CD4-positive, CD25-positive, alpha-beta regulatory T cell (primary cell): ENCODE data around the gene RFESD. TPM values are rescaled to one million over a fixed set of nuclear protein-coding genes. Genes with fewer than 3 reads are reported as not detected.

Source experiments
- ATAC-seq, 2 donors: fragments of 150-1000 bp; cut with Tn5 transposase; one replicate each; pipeline ENCODE4 v1.10.0; 2021; ENCODE audit warnings: low read depth in 2 of 2, moderate number of reproducible peaks in 2 of 2, moderate library complexity in 1 of 2
- DNase-seq, 3 donors: peaks; one replicate each; pipeline versions ENCODE4 v3.0.0 to v3.0.0-alpha.2; 2012 to 2022; ENCODE audit warnings: mixed read lengths in 1 of 3
- H3K27ac ChIP-seq: one replicate; pipeline ENCODE4 v1.7.0; 2013; ENCODE audit warnings: mild to moderate bottlenecking, low read length; ENCODE audit not compliant: insufficient read depth, poor library complexity, severe bottlenecking
- H3K27me3 ChIP-seq: one replicate; pipeline ENCODE4 v1.7.0; 2013; ENCODE audit warnings: low read length; ENCODE audit not compliant: control insufficient read depth, insufficient read depth
- H3K36me3 ChIP-seq: one replicate; pipeline ENCODE4 v1.7.0; 2013; ENCODE audit warnings: mild to moderate bottlenecking, low read length, moderate library complexity; ENCODE audit not compliant: control insufficient read depth, insufficient read depth
- H3K4me1 ChIP-seq: 2 replicates; pipeline ENCODE4 v1.7.0; 2013; ENCODE audit warnings: mild to moderate bottlenecking, low read length; ENCODE audit not compliant: insufficient read depth, control insufficient read depth, poor library complexity, severe bottlenecking
- H3K4me3 ChIP-seq: one replicate; pipeline ENCODE4 v1.7.0; 2013; ENCODE audit warnings: low read depth, mild to moderate bottlenecking, low read length, moderate library complexity
- H3K9me3 ChIP-seq, 2 experiments: 1 replicate in 1 of 2; 2 replicates in 1 of 2; pipeline ENCODE4 v1.7.0; 2013; ENCODE audit warnings: low read length in 2 of 2, mild to moderate bottlenecking in 1 of 2, moderate library complexity in 1 of 2; ENCODE audit not compliant: control insufficient read depth in 2 of 2
- H3K27ac Mint-ChIP-seq, 3 donors: one replicate each; pipeline ENCODE4 v1.8.0; 2020 to 2022; ENCODE audit warnings: mild to moderate bottlenecking in 3 of 3, mixed read lengths in 3 of 3, moderate library complexity in 2 of 3
- H3K27me3 Mint-ChIP-seq: one replicate; pipeline ENCODE4 v1.8.0; 2022; ENCODE audit warnings: mild to moderate bottlenecking, mixed read lengths
- H3K36me3 Mint-ChIP-seq: one replicate; pipeline ENCODE4 v1.8.0; 2020; ENCODE audit warnings: mixed read lengths
- H3K4me1 Mint-ChIP-seq, 4 donors: one replicate each; pipeline ENCODE4 v1.8.0; 2020 to 2022; ENCODE audit warnings: mixed read lengths in 4 of 4, mild to moderate bottlenecking in 1 of 4
- H3K4me3 Mint-ChIP-seq, 4 donors: one replicate each; pipeline ENCODE4 v1.8.0; 2020 to 2022; ENCODE audit warnings: mild to moderate bottlenecking in 4 of 4, mixed read lengths in 4 of 4, moderate library complexity in 3 of 4
- H3K9me3 Mint-ChIP-seq, 7 donors: one replicate each; pipeline ENCODE4 v1.8.0; 2020 to 2022; ENCODE audit warnings: mixed read lengths in 7 of 7, mild to moderate bottlenecking in 3 of 7, moderate library complexity in 2 of 7
- polyA plus RNA-seq, 4 donors: library from polyadenylated mRNA; unstranded; fragments of 300-500 nt; fragmentation: Illumina TruSeq; gene quantifications; one replicate each; pipeline ENCODE4 v1.2.3, GENCODE V29; 2021
- total RNA-seq: library from RNA; stranded (reverse); gene quantifications from one replicate; pipeline ENCODE4 v1.2.3, GENCODE V29; 2022

Gene RFESD
- total and polyA plus RNA-seq, 5 donors from 2014 or later = 2.2 to 12.1 (median 10.0) TPM

DNA sequence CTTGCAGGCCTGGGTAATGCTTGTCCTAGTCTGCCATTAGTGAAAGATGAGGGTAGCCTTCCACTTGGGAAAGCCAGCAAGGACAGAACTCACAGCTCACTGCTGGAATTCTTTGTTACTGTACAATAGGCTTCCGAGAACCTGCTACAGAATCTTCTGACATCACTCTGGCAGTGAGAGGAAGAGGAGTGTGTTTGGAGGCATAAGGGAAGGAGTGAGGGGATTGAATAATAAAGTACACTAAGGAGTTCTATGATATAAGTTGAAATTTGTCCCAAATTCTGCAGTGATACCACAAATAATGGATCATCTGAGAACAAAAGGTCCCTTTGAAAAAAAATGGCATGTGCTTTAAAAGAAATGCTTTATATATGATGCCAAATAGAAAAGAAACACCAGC lies 36.3 kb downstream of the RFESD start, which contains the start of gene SPATA9:
Gene SPATA9 (minus strand): TSS at position 101 of the 400 bp plus-strand sequence. CDS start 137 bp downstream, outside the sequence.
- peaks cover 56% of the 10 kb centered on the region for H3K27me3 Mint-ChIP-seq
- H3K4me3 Mint-ChIP-seq = peak within 1 kb of the TSS in 1 of 4 donors; percentile 55
- ATAC-seq (no peak), DNase-seq (no peak)
- Histone ChIP-seq H3K4me1 (no peaks in the 10 kb centered on the region), H3K4me3 (no peak within 1 kb of the TSS), H3K27ac (no peak within 1 kb of the TSS), H3K9me3 (no peaks in the 10 kb centered on the region), H3K27me3 (peaks cover 14% of the 10 kb centered on the region), H3K36me3 (no peaks in the 10 kb centered on the region)
- H3K9me3 Mint-ChIP-seq = peaks cover 0 to 2% (median 0%) of the 10 kb centered on the region in 7 donors
- no peaks in the 10 kb centered on the region for H3K36me3 Mint-ChIP-seq
- H3K27ac Mint-ChIP-seq = no peak within 1 kb of the TSS
- no peaks in the 10 kb centered on the region for H3K4me1 Mint-ChIP-seq

GRCh38 chr5:95684361-95684760 lies 37.8 kb downstream of the RFESD start:
- Mint-ChIP-seq H3K36me3 (no peaks in the 10 kb centered on the region), H3K27ac (no peak overlapping the region), H3K27me3 (peaks cover 56% of the 10 kb centered on the region), H3K4me3 (no peak overlapping the region), H3K9me3 (peaks cover 0 to 2% (median 0%) of the 10 kb centered on the region in 7 donors), H3K4me1 (no peaks in the 10 kb centered on the region)
- H3K4me1 ChIP-seq = no peaks in the 10 kb centered on the region
- H3K36me3 ChIP-seq = no peaks in the 10 kb centered on the region
- no peaks in the 10 kb centered on the region for H3K9me3 ChIP-seq
- ATAC-seq (no peak), DNase-seq (no peak)
- H3K27me3 ChIP-seq = peaks cover 21% of the 10 kb centered on the region
- no peak overlapping the region for H3K4me3 ChIP-seq
- H3K27ac ChIP-seq = no peak overlapping the region

DNA sequence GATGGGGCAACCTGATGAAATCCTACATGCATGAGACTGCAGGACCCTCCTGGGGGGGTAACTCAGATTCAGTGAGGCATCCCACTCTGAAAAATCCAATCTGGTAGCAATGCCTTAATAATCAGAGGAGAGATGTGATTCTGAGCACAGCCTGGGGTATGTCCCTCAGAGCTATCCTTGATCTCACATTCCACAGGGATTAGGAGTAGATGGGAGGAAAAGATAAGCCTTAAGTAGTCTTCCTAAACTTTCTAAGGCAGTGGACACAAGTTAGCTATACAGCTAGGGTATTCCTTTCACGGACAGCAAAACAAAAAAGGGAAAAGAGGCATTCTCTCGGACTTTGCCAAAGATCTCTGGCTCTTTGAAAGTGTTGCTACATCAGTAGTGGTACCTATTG lies 40.1 kb downstream of the RFESD start:
- H3K4me3 ChIP-seq = no peak overlapping the region
- H3K9me3 ChIP-seq = no peaks in the 10 kb centered on the region
- no peak overlapping the region for H3K4me3 Mint-ChIP-seq
- H3K27me3 Mint-ChIP-seq = peaks cover 45% of the 10 kb centered on the region
- H3K9me3 Mint-ChIP-seq = peaks cover 0 to 5% (median 0%) of the 10 kb centered on the region in 7 donors
- no peaks in the 10 kb centered on the region for H3K4me1 Mint-ChIP-seq
- no peak overlapping the region for H3K27ac ChIP-seq
- H3K27me3 ChIP-seq = peaks cover 18% of the 10 kb centered on the region
- no peak for DNase-seq
- ATAC-seq = no peak
- H3K36me3 Mint-ChIP-seq = no peaks in the 10 kb centered on the region
- no peaks in the 10 kb centered on the region for H3K4me1 ChIP-seq
- H3K27ac Mint-ChIP-seq = no peak overlapping the region
- H3K36me3 ChIP-seq = no peaks in the 10 kb centered on the region

GRCh38 chr5:95689680-95690079 lies 43.1 kb downstream of the RFESD start:
- peaks cover 18% of the 10 kb centered on the region for H3K27me3 ChIP-seq
- Mint-ChIP-seq H3K27ac (no peak overlapping the region), H3K4me1 (no peaks in the 10 kb centered on the region), H3K4me3 (no peak overlapping the region), H3K36me3 (no peaks in the 10 kb centered on the region), H3K27me3 (peaks cover 39% of the 10 kb centered on the region), H3K9me3 (peaks cover 0 to 5% (median 0%) of the 10 kb centered on the region in 7 donors)
- no peaks in the 10 kb centered on the region for H3K36me3 ChIP-seq
- ATAC-seq (no peak), DNase-seq (no peak)
- no peak overlapping the region for H3K27ac ChIP-seq
- no peaks in the 10 kb centered on the region for H3K4me1 ChIP-seq
- H3K4me3 ChIP-seq = no peak overlapping the region
- no peaks in the 10 kb centered on the region for H3K9me3 ChIP-seq

- Histone ChIP-seq H3K4me1 (no peaks in the 10 kb centered on the region), H3K27ac (no peak overlapping the region), H3K9me3 (no peaks in the 10 kb centered on the region), H3K4me3 (no peak overlapping the region), H3K36me3 (no peaks in the 10 kb centered on the region), H3K27me3 (peaks cover 18% of the 10 kb centered on the region)
- H3K27ac Mint-ChIP-seq = no peak overlapping the region
- H3K4me1 Mint-ChIP-seq = no peaks in the 10 kb centered on the region
- H3K36me3 Mint-ChIP-seq = no peaks in the 10 kb centered on the region
- no peak overlapping the region for H3K4me3 Mint-ChIP-seq
- H3K27me3 Mint-ChIP-seq = peaks cover 34% of the 10 kb centered on the region
- ATAC-seq (no peak), DNase-seq (no peak)
- H3K9me3 Mint-ChIP-seq = peaks cover 0 to 5% (median 0%) of the 10 kb centered on the region in 7 donors
Measured at GRCh38 chr5:95690333-95690732, 43.8 kb downstream of the RFESD start.

- H3K9me3 Mint-ChIP-seq = peaks cover 0 to 4% (median 0%) of the 10 kb centered on the region in 7 donors
- Histone ChIP-seq H3K4me1 (no peaks in the 10 kb centered on the region), H3K4me3 (no peak overlapping the region), H3K36me3 (no peaks in the 10 kb centered on the region), H3K9me3 (no peaks in the 10 kb centered on the region), H3K27me3 (peaks cover 30% of the 10 kb centered on the region), H3K27ac (no peak overlapping the region)
- DNase-seq (no peak), ATAC-seq (no peak)
- no peak overlapping the region for H3K27ac Mint-ChIP-seq
- no peak overlapping the region for H3K4me3 Mint-ChIP-seq
- H3K27me3 Mint-ChIP-seq = peaks cover 54% of the 10 kb centered on the region
- H3K36me3 Mint-ChIP-seq = no peaks in the 10 kb centered on the region
- no peaks in the 10 kb centered on the region for H3K4me1 Mint-ChIP-seq
Measured at GRCh38 chr5:95697781-95698681, 51.5 kb downstream of the RFESD start.

GRCh38 chr5:95699337-95699736 lies 52.8 kb downstream of the RFESD start:
- no peaks in the 10 kb centered on the region for H3K4me1 Mint-ChIP-seq

More at GRCh38 chr5:95699337-95699736, 52.8 kb downstream of the RFESD start:
- H3K27ac ChIP-seq = no peak overlapping the region
- DNase-seq (no peak), ATAC-seq (no peak)
- Mint-ChIP-seq H3K27me3 (peaks cover 48% of the 10 kb centered on the region), H3K4me3 (no peak overlapping the region), H3K36me3 (no peaks in the 10 kb centered on the region), H3K27ac (no peak overlapping the region), H3K9me3 (peaks cover 0 to 4% (median 0%) of the 10 kb centered on the region in 7 donors)
- H3K4me1 ChIP-seq = no peaks in the 10 kb centered on the region
- H3K27me3 ChIP-seq = peaks cover 28% of the 10 kb centered on the region
- no peaks in the 10 kb centered on the region for H3K9me3 ChIP-seq
- no peaks in the 10 kb centered on the region for H3K36me3 ChIP-seq
- no peak overlapping the region for H3K4me3 ChIP-seq
